ENCODE results near the gene MCFD2.

DNA sequence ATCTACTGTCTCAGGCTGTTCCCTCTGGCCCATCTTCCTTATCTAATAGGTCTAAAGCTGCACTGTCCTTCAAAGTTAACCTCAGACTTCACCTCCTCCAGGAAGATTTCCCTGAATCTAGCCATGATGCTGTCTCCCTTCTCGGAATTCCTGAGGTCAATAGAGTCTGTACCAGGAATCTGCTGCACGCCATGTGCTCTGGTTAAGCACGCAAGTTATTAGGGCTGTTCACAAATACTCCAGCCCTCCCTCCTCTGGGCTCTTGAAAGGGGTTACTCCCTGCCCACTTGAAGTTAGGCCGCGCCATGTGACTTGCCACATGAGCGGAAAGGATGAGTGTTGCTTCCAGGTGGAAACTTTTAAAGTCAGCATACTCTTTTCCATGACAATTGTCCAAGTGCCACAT is 43.6 kb downstream of the MCFD2 start:
- TF ChIP-seq, protein P1, sequence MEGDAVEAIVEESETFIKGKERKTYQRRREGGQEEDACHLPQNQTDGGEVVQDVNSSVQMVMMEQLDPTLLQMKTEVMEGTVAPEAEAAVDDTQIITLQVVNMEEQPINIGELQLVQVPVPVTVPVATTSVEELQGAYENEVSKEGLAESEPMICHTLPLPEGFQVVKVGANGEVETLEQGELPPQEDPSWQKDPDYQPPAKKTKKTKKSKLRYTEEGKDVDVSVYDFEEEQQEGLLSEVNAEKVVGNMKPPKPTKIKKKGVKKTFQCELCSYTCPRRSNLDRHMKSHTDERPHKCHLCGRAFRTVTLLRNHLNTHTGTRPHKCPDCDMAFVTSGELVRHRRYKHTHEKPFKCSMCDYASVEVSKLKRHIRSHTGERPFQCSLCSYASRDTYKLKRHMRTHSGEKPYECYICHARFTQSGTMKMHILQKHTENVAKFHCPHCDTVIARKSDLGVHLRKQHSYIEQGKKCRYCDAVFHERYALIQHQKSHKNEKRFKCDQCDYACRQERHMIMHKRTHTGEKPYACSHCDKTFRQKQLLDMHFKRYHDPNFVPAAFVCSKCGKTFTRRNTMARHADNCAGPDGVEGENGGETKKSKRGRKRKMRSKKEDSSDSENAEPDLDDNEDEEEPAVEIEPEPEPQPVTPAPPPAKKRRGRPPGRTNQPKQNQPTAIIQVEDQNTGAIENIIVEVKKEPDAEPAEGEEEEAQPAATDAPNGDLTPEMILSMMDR (IDR thresholded peaks at IDR 0.05) = no peak
- TF ChIP-seq POLR2A (IDR thresholded peaks at IDR 0.05) (no peak), POLR2AphosphoS5 (IDR thresholded peaks at IDR 0.05) (no peak)

All from breast epithelium (tissue), 3 donors.